GM21528 (cell line): ENCODE data around the gene HELZ.
A peak's percentile ranks its signal among the peaks of the same experiment; 100 is the strongest.
"Not testable (repeated sequence)": the region's sequence is repeated elsewhere in the genome, so short reads cannot be mapped to it uniquely, and the experiment has no call there.

ENCODE experiments used
- ATAC-seq: cut with Tn5 transposase; IDR thresholded peaks from one replicate; pipeline ENCODE4 v1.9.1; 2021; ENCODE audit warnings: mild to moderate bottlenecking, moderate library complexity; ENCODE audit not compliant: unreplicated experiment, low FRiP score

The HELZ gene, protein sequence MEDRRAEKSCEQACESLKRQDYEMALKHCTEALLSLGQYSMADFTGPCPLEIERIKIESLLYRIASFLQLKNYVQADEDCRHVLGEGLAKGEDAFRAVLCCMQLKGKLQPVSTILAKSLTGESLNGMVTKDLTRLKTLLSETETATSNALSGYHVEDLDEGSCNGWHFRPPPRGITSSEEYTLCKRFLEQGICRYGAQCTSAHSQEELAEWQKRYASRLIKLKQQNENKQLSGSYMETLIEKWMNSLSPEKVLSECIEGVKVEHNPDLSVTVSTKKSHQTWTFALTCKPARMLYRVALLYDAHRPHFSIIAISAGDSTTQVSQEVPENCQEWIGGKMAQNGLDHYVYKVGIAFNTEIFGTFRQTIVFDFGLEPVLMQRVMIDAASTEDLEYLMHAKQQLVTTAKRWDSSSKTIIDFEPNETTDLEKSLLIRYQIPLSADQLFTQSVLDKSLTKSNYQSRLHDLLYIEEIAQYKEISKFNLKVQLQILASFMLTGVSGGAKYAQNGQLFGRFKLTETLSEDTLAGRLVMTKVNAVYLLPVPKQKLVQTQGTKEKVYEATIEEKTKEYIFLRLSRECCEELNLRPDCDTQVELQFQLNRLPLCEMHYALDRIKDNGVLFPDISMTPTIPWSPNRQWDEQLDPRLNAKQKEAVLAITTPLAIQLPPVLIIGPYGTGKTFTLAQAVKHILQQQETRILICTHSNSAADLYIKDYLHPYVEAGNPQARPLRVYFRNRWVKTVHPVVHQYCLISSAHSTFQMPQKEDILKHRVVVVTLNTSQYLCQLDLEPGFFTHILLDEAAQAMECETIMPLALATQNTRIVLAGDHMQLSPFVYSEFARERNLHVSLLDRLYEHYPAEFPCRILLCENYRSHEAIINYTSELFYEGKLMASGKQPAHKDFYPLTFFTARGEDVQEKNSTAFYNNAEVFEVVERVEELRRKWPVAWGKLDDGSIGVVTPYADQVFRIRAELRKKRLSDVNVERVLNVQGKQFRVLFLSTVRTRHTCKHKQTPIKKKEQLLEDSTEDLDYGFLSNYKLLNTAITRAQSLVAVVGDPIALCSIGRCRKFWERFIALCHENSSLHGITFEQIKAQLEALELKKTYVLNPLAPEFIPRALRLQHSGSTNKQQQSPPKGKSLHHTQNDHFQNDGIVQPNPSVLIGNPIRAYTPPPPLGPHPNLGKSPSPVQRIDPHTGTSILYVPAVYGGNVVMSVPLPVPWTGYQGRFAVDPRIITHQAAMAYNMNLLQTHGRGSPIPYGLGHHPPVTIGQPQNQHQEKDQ (N-terminal part only)

GRCh38 chr17:67245073-67245693 lies at the start of gene HELZ:
HELZ (minus strand) TSS chr17:67245196; CDS start chr17:67218804, 26,392 bp downstream.
- no peak for ATAC-seq

- peak; percentile 85 for ATAC-seq
These were observed 48.5 kb upstream of the HELZ start for GRCh38 chr17:67293251-67294203.

DNA sequence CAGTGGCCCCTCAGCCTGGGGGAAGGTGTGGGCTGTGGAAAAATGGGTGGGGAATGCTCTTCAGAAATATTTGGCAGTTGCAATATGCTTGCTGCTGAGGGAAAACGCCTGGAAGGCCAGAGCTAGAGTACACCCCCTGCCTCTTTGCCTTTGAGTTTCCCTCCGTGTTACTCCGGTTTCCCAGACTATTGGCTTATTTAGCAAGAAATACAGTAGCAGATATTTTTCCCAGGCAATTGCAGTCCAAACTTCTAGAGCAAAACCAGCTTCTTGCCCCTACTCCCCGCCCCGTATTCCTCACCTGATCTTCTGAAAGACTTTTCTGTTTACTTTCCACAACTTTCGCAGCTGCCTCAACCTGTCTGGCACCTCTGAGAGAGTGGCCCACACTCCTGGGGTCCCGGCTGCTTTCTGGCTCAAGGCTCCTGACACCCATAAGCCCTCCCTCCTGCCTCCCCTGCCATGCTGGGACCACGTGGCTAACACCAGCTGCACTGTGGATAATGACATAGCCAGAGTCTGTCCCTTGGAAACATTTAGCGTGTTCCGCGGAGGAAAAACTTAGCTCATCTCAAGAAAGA lies 45.8 kb upstream of the HELZ start:
- ATAC-seq = no peak

DNA sequence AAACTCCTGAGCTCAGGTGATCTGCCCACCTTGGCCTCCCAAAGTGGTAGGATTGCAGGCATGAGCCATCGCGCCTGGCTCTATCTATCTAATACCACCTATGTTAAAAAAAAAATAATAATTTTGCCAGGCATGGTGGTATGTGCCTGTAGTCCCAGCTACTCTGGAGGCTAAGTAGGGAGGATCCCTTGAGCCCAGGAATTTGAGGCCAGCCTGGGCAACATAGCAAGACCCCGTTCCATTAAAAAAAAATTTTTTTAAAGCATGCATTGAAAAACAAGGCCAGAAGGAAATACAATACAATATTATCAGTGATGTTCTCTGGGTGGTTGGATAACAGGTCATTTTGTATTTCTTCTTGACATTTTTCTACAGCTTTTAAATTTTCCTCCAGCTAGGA lies 45.2 kb upstream of the HELZ start:
- no peak for ATAC-seq

DNA sequence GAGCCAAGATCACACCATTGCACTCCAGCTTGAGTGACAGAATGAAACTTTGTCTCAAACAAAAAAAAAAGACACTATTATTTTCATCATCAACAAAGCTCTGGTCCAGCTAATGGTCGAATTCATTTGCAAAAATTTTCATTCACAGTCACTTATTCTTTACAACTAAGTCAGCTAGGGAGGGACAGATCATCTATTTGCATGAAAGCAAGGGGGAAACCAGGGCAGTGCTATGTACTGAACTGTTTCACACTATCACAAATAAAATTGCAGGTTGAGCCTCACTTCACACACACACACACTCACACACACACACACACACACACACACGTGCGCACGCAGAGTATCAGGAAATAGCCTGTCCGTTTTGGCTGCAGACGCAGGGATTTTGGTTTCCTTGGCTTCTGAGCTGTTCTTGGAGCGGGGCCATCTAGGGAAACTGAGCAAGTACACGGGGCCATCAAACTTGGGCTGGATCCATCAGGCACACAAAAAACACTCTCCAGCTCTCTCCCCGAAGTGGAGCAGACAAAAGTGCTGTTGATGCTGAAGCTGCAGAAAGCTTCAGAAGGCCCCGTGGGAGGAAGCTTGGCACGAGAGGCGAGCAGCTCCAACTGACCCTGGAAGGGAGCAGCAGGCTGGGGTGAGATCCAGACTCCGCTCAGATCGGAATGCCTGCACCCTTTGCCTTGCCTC lies 44.3 kb upstream of the HELZ start:
- no peak for ATAC-seq

DNA sequence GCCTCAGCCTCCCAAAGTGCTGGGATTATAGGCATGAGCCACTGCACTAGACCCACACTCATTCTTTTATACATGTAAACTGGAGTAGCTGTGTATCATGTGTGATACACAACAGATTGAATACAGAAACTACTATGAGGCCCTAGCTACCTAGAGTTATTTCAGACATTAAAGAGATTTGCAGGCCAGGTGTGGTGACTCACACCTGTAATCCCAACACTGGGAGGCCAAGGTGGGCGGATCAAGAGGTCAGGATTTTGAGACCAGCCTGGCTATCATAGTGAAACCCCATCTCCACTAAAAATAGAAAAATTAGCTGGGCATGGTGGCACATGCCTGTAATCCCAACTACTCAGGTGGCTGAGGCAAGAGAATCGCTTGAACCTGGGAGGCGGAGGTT lies 41.8 kb upstream of the HELZ start:
- ATAC-seq = not testable (repeated sequence)

- ATAC-seq = no peak
These were observed 40.4 kb upstream of the HELZ start for GRCh38 chr17:67285360-67285759.

DNA sequence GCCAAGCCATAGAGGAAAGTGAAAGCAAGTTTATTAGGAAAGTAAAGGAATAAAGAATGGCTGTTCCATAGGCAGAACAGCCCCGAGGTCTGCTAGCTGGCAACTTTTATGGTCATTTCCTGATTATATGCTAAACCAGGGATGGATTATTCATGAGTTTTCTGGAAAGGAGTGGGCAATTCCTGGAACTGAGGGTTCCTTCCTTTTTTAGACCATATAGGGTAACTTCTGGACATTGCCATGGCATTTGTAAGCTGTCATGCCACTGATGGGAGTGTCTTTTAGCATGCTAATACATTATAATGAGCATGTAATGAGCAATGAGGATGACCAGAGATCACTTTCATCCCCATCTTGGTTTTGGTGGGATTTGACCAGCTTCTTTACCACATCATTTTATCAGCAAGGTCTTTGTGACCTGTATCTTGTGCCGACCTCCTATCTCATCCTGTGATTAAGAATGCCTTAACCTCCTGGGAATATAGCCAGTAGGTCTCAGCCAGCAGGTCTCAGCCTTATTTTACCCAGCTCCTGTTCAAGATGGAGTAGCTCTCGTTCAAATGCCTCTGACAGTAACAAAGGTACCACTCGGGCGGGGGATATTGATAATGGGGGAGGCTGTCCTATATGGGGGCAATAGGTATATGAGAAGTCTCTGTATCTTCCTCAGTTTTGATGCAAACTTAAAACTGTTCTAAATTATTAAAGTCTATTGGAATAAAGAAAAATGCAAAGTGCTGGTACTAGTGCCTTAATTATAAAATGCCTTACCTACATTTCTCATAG lies 38.9 kb upstream of the HELZ start:
- ATAC-seq = no peak

GRCh38 chr17:67281743-67282142 lies 36.7 kb upstream of the HELZ start:
- no peak for ATAC-seq

DNA sequence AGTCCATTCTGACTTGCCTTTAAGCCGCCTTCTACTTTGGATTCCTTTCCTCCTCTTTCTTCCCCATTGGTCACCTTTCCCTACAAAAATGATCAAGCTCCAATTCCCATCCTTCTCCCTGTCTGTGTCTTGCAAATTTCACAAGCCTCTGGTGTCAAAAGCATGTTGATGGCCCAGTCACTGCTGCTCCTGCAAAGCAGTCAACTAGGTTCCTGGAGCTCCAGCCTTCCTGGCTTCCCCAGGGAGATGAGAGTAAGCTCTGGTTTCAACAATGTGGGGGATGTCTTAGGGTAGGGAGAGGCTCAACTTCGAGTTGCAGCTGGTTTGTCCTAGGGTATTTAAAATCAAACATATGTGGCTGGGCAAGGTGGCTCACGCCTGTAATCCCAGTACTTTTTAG lies 36.1 kb upstream of the HELZ start:
- ATAC-seq = no peak

- ATAC-seq = no peak
These were observed 35.3 kb upstream of the HELZ start for GRCh38 chr17:67280279-67280678.

GRCh38 chr17:67279115-67279514 lies 34.1 kb upstream of the HELZ start:
- ATAC-seq = no peak

DNA sequence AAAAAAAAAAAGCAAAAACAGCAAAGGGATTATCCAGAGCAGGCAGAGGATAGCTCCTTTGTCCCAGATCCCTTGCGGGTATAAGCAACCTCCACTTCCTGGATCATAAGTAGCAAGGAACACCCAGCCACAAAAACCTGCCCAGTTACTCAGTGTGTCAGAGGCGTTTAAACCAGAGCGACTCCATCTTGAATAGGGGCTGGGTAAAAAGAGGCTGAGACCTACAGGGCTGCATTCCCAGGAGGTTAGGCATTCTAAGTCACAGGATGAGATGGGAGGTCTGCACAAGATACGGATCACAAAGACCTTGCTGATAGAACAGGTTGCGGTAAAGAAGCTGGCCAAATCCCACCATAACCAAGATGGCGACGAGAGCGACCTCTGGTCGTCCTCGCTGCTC lies 33.4 kb upstream of the HELZ start:
- ATAC-seq = no peak

DNA sequence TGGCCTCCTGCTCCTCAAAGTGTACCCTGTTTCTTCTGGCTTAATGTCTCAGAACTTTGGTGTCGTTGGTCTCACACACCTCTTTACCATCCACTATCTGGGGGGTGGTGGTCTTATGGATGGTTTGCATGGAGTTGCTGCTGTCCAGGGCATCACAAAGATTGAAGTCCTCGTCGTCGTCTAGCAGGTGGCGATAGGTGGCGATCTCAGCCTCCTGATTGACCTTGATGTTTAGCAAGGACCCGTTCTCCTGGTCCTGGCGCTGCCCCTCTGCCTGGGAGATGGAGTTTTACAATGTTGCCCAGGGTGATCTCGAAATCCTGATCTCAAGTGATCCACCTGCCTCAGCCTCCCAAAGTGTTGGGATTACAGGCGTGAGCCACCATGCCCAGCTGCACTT lies 31.1 kb upstream of the HELZ start:
- no peak for ATAC-seq

DNA sequence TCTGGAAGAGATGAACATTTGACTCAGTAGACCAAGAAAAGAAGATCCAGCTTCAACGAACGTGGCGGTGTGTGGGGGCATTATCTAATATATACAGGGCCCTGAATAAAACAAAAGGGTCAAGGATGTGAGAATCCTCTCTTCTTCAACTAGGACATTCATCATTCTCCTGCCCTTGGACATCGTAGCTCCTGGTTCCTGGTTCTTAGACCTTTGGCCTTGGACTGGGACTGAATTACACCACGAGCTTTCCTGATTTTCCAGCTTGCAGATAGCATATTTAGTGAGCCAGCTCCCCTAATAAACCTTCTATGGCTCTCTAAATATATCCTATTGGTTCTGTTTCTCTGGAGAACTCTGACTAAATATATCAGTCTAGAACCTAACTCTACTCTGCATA lies 29.5 kb upstream of the HELZ start:
- no peak for ATAC-seq

- no peak for ATAC-seq
These were observed 28.9 kb upstream of the HELZ start for GRCh38 chr17:67273900-67274299.

DNA sequence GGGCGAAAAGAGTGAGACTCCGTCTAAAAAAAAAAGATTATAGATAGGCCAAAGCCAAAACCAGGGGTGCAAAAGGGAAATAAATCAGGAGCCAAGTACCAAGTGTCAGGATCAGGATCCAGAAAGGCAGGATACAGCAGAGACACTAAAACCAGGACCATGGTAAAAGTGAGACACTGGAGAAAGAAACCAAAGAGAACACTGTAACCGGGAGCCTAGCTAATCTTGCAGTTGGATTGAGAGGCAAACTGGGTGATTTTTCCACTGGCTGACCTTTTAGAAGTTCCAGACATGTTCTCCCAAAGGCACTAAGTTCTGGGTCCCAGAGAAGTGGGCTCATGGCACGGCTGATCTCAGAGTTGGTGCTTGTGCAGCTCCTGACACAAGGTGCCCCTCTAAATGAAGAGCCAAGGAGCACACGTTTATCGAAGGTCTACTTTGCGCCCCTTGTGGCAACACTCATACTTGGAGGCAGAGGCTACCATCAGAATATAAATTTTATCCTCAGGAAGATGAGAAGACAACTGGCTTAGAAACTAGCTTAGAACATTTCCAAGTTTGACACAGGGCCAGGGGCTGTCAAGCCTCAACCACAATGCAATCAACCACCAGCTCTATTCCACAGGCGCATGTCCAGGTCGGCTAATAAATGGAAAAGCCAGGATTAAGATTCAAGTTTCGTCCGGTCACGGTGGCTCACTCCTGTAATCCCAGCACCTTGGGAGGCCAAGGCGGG lies 27.5 kb upstream of the HELZ start:
- ATAC-seq = no peak
